GM10266 (cell line): ENCODE measurements around the gene AP2S1.

Experiments
- DNase-seq: peaks from one replicate; pipeline ENCODE4 v3.0.0; 2012; ENCODE audit errors: extremely low spot score
- TF ChIP-seq, protein P1 (sequence below): IDR thresholded peaks from 2 replicates; pipeline ENCODE4 v1.5.1; 2012; ENCODE audit warnings: mild to moderate bottlenecking, low read depth; ENCODE audit not compliant: control insufficient read depth, insufficient read depth; ENCODE audit errors: missing control alignments

Gene AP2S1

DNA sequence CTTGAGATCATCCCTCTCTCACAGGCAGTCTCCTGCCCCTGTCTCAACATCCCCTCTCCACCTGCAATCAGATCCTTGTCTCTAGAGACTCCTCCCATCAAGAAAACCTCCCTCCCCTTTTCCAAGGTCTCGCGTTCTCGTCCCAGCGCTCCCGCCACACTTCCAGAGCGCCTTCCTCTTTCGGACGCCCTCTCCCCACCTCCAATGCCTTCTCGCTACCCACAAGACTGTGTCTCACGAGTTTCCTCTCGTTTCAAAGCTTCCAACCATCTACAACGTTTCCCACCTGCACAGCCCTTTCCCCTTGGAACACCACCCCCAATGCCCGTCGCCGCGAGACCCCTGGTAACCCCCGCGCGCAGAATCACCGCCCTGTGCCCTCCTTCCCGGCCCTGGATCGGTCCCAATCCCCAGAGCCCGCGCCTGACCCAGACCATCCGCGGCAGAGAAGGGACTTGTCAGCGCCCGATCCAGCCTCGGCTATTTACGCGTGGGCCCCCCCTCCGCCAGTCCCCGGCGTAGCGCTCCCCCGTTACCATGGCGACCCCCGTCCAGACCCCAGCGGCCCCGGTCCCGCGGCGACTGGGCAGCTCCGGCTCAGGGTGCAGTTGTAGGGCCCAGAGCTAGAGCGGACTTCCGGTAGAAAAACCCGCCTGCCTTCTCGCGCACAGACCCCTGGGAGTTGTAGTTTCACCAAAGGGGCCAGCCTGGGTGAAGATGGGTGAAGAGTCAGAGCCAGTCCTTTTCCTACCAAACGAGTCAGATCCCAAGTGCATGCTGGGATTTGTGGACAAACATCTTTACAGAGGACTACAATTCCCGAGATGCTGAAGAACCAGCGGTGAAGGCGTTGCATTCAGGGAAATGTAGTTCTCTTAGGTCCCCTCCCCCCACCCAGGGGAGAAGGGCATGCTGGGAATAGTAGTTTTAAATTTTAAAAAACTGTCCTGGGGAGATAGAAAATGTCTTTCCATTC is at the start of gene AP2S1:
Gene AP2S1, minus strand, starts transcription at position 619 of the 976 bp plus-strand sequence. Its CDS starts 80 bp downstream, at position 539.
- peak; percentile 94 for DNase-seq
- TF ChIP-seq, protein P1, sequence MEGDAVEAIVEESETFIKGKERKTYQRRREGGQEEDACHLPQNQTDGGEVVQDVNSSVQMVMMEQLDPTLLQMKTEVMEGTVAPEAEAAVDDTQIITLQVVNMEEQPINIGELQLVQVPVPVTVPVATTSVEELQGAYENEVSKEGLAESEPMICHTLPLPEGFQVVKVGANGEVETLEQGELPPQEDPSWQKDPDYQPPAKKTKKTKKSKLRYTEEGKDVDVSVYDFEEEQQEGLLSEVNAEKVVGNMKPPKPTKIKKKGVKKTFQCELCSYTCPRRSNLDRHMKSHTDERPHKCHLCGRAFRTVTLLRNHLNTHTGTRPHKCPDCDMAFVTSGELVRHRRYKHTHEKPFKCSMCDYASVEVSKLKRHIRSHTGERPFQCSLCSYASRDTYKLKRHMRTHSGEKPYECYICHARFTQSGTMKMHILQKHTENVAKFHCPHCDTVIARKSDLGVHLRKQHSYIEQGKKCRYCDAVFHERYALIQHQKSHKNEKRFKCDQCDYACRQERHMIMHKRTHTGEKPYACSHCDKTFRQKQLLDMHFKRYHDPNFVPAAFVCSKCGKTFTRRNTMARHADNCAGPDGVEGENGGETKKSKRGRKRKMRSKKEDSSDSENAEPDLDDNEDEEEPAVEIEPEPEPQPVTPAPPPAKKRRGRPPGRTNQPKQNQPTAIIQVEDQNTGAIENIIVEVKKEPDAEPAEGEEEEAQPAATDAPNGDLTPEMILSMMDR: no peak

DNA sequence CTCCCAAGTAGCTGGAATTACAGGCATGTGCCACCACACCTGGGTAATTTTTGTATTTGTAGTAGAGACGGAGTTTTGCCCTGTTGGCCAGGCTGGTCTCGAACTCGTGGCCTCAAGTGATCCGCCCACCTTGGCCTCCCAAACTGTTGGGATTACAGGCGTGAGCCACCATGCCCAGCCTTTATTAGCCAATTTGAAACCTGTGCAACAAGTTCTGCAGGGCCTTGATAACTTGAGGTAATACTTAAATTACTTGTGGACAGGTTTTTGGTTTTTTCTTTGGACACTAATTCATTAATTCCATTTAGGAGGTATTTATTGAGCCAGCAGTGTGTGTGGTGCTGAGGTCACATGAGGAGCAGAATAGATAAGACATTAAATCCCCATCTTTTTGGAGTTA is 49.7 kb upstream of the AP2S1 start:
- TF ChIP-seq, protein P1: no peak
- DNase-seq: no peak

DNA sequence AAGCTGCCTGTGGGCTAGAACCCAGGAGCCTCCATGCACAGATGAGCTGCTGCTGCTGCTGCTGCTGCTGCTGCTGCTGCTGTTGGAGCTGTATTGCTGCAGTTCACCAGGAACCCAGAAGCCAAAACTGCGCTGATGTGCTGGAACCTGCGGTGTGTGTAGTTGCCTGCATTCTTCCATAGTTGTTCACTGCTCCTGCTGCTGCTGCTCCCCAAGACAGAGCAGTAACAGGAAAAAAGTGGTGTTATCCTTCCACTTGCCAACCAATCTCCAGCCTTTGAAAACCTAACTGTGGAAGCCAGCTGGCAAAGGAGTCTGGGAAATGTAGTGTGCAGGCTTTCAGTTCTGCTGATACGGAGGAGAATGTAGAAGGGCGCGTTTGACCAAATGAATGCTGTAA is 48.1 kb upstream of the AP2S1 start:
- DNase-seq: no peak
- TF ChIP-seq, protein P1: no peak

DNA sequence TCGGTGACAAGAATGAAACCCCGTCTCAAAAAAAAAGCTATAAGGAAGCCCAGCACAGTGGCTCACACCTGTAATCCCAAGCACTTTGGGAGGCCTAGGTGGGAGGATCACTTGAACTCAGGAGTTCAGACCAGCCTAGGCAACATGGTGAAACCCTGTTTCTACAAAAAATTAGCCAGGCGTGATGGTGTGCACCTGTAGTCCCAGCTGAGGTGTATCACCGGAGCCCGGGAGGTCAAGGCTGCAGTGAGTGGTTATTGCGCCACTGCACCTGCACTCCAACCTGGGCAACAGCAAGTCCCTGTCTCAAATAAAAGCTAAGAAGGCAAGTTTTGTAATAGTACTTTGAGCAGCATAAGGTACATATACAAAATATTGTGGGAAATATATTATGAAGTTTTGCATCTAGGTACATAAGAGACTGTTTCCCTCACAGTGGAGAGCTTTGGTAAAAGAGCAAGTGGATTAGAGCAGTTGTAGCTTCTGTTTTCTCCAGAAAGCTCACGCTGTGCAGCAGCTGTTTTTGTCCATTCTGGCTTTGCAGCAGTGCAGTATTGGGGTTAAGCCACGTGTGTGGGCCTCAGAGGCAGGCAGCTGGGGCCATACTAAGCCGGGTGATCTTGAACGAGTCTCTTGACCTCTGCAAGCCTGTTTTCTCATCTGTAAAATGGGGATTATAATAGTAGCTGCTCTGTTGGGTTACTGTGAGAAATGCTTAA is 45.6 kb upstream of the AP2S1 start:
- no peak for DNase-seq
- TF ChIP-seq, protein P1: no peak

DNA sequence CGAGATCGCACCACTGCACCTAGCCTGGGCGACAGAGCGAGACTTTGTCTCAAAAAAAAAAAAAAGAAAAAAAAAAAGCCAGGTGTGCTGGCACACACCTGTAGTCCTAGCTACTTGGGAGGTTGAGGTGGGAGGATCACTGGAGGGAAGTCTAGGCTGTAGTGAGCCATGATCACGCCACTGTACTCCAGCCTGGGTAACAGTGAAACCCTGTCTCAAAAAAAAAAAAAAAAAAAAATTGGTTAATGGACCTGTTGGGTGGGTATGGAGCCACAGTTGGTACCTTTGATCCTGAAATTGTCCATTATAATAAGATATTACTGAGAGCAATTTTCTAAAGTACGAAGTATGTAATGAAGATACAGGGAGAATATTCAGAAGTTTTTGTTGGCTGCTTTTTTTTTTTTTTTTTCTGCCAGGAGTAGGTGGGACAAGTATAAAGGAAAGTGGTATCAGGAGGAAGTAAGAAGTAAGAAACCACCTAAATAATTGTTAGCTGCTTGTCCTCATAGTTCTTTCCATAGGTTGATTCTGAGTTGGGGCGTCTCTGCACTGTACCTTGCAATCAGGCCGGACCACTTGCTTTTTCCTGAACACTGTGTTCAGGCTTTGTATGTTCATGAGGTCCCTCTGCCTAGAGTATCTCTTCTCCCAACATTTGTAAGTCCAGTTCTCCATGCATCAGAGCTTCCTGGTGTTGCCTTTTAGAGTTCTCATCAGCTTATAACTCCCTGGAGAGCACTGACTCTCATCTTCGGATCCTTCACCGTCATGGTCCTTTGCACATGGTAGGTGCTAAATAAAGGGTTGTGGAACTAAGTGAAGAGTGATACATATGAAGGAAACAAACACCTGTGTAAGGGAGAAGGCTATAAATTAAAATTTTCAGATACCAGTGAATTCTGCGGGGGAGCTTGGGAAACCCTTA is 41.9 kb upstream of the AP2S1 start:
- TF ChIP-seq, protein P1: no peak
- no peak for DNase-seq

DNA sequence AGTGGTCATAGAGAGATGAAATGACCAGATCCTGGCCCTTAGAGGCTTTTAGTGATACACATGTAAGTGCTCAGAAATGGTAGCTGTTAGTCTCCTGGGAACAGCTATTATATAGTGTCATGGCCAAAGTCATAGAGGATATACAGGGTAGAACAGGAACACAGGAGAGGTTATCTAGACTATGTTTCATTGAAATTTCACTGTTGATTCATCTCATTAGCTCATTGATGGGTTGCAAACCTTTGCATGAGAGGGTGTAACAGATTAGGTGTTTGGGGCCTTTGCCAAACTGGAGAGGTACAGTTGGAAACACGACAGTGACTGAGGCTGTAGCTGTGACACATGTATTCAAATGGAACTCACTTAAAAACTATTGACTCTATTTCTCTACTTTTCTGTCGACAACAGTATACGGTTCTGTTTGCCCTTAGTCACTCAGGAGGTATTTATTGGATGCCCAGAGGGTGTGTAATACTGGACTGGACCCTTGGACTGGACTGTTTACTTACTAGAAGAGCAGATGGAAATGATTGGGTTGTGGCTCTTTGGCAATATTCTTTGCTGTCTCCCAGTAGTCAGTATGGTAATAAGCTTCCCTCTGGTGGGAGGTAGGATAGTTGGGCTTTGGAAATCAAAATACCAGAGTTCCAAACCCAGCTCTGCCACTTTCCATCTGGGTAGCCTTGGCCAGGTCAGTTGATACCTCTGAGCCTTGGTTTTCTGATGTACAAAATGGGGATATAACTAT is 40.0 kb upstream of the AP2S1 start:
- DNase-seq: no peak
- TF ChIP-seq, protein P1: no peak
